Astrocyte (in vitro differentiated cells and primary cell): ENCODE data around the gene CCDC180. TPM values are rescaled to one million over a fixed set of nuclear protein-coding genes. Genes with fewer than 3 reads are reported as not detected.

Experiments used
- DNase-seq: peaks from one replicate; pipeline ENCODE4 v3.0.0-alpha.2; 2010; ENCODE audit warnings: low read depth
- FAIRE-seq: peaks from 2 replicates; lab custom pipeline; 2011; peaks lifted over from hg19 to GRCh38; lab: Jason Lieb, UNC
- H2AFZ ChIP-seq: 2 replicates; pipeline ENCODE4 v1.6.0; 2012; ENCODE audit warnings: low read depth, low read length, inconsistent platforms
- H3K27ac ChIP-seq: 2 replicates; pipeline ENCODE4 v1.5.1; 2011; ENCODE audit warnings: low read depth, low read length, inconsistent platforms
- H3K27me3 ChIP-seq: 2 replicates; pipeline ENCODE4 v1.6.0; 2011; ENCODE audit warnings: low read length, inconsistent platforms; ENCODE audit not compliant: insufficient read depth
- H3K36me3 ChIP-seq: 2 replicates; pipeline ENCODE4 v1.5.1; 2011; ENCODE audit warnings: low read length, inconsistent platforms; ENCODE audit not compliant: insufficient read depth
- H3K4me1 ChIP-seq: 2 replicates; pipeline ENCODE4 v1.5.1; 2011; ENCODE audit warnings: low read length, inconsistent platforms; ENCODE audit not compliant: insufficient read depth
- H3K4me2 ChIP-seq: 2 replicates; pipeline ENCODE4 v1.6.0; 2012; ENCODE audit warnings: low read length, inconsistent platforms
- H3K4me3 ChIP-seq: 2 replicates; pipeline ENCODE4 v1.5.1; 2011; ENCODE audit warnings: low read depth, mild to moderate bottlenecking, low read length, inconsistent platforms; ENCODE audit not compliant: insufficient read depth
- H3K79me2 ChIP-seq: 2 replicates; pipeline ENCODE4 v1.6.0; 2012; ENCODE audit warnings: mild to moderate bottlenecking, low read length, inconsistent platforms; ENCODE audit not compliant: insufficient read depth
- H3K9ac ChIP-seq: 2 replicates; pipeline ENCODE4 v1.6.0; 2012; ENCODE audit warnings: mild to moderate bottlenecking, low read length, inconsistent platforms
- H3K9me3 ChIP-seq: 2 replicates; pipeline ENCODE4 v1.5.1; 2012; ENCODE audit warnings: low read depth, mild to moderate bottlenecking, low read length, inconsistent platforms; ENCODE audit not compliant: insufficient read depth
- H4K20me1 ChIP-seq: 2 replicates; pipeline ENCODE4 v1.6.0; 2012; ENCODE audit warnings: low read length, inconsistent platforms; ENCODE audit not compliant: insufficient read depth
- H3K27ac Mint-ChIP-seq: one replicate; pipeline ENCODE4 v1.8.0; 2021; ENCODE audit warnings: mild to moderate bottlenecking, mixed read lengths; ENCODE audit not compliant: unreplicated experiment
- H3K27me3 Mint-ChIP-seq: one replicate; pipeline ENCODE4 v1.8.0; 2021; ENCODE audit warnings: low read depth, mixed read lengths; ENCODE audit not compliant: unreplicated experiment
- H3K36me3 Mint-ChIP-seq: one replicate; pipeline ENCODE4 v1.8.0; 2021; ENCODE audit warnings: low read depth, mixed read lengths; ENCODE audit not compliant: unreplicated experiment
- H3K4me1 Mint-ChIP-seq: one replicate; pipeline ENCODE4 v1.8.0; 2021; ENCODE audit warnings: low read depth, mixed read lengths; ENCODE audit not compliant: unreplicated experiment
- H3K4me3 Mint-ChIP-seq: one replicate; pipeline ENCODE4 v1.8.0; 2021; ENCODE audit warnings: mild to moderate bottlenecking, moderate library complexity, mixed read lengths; ENCODE audit not compliant: unreplicated experiment
- H3K9me3 Mint-ChIP-seq: one replicate; pipeline ENCODE4 v1.8.0; 2021; ENCODE audit warnings: mild to moderate bottlenecking, mixed read lengths; ENCODE audit not compliant: unreplicated experiment
- CTCF ChIP-seq: IDR thresholded peaks from 2 replicates; pipeline ENCODE4 v1.5.1; 2011; ENCODE audit warnings: low read depth, mild to moderate bottlenecking, inconsistent platforms, low read length, moderate library complexity; ENCODE audit not compliant: insufficient read depth
- total RNA-seq: library from RNA; stranded (reverse); gene quantifications from 2 replicates; pipeline ENCODE4 v1.2.1, GENCODE V29; 2021

CCDC180 gene
- total RNA-seq, 1 donor from 2014 or later, result 2.2 TPM

- no peak overlapping the region for H2AFZ ChIP-seq
- H3K36me3 ChIP-seq, result no peaks in the 10 kb centered on the region
- H3K9me3 Mint-ChIP-seq, result no peaks in the 10 kb centered on the region
- no peak overlapping the region for H3K27ac Mint-ChIP-seq
- H3K27me3 ChIP-seq, result no peaks in the 10 kb centered on the region
- no peak overlapping the region for H3K4me3 Mint-ChIP-seq
- H3K4me1 ChIP-seq, result no peaks in the 10 kb centered on the region
- H3K9me3 ChIP-seq, result no peaks in the 10 kb centered on the region
- no peak overlapping the region for H3K9ac ChIP-seq
- H3K4me2 ChIP-seq, result no peak overlapping the region
- H3K27ac ChIP-seq, result no peak overlapping the region
- H3K79me2 ChIP-seq, result no peaks in the 10 kb centered on the region
- no peak overlapping the region for H3K4me3 ChIP-seq
- no peak for FAIRE-seq
- peaks cover 6% of the 10 kb centered on the region for H3K27me3 Mint-ChIP-seq
- peaks cover 8% of the 10 kb centered on the region for H3K36me3 Mint-ChIP-seq
- TF ChIP-seq CTCF, result no peak
- H3K4me1 Mint-ChIP-seq, result peaks cover 2% of the 10 kb centered on the region
- DNase-seq, result no peak
- no peaks in the 10 kb centered on the region for H4K20me1 ChIP-seq
Measured at GRCh38 chr9:97357056-97357455, 49.6 kb downstream of the CCDC180 start.

Other genes starting within 250 kb of the CCDC180 start
- 20.4 and 21.4 TPM in 2 replicates for gene TDRD7, start 104.4 kb downstream of the CCDC180 start, total RNA-seq
- gene TMOD1, start 194.0 kb downstream of the CCDC180 start, total RNA-seq, result 0.24 and 0.48 TPM in 2 replicates